Tibial nerve (tissue), 4 donors: ENCODE data around the gene NPC1L1.

Experiments used
- CTCF ChIP-seq, 5 experiments: fragments of 200-600 bp in 3 of 5; fragments of 450-650 bp in 2 of 5; sonication (generic) in 3 of 5; IDR thresholded peaks; one replicate each; pipeline ENCODE4 v1.5.1; 2016 to 2019; ENCODE audit warnings: antibody characterized with exemption in 5 of 5, mild to moderate bottlenecking in 3 of 5, moderate library complexity in 2 of 5
- EP300 ChIP-seq, 2 donors: sonication (generic); formaldehyde crosslinking; IDR thresholded peaks; one replicate each; pipeline ENCODE4 v1.6.1; 2017; ENCODE audit warnings: antibody characterized with exemption in 2 of 2, mild to moderate bottlenecking in 1 of 2

- peak in 1 of 5 experiments; percentile 10 for TF ChIP-seq CTCF (IDR thresholded peaks at IDR 0.05)
- no peak for TF ChIP-seq EP300 (IDR thresholded peaks at IDR 0.05)
Measured at GRCh38 chr7:44463169-44463808, 77.8 kb downstream of the NPC1L1 start.
